H1 (cell line): Measurements from ENCODE around the gene ADCY2. TPM values are rescaled to one million over a fixed set of nuclear protein-coding genes. Genes with fewer than 3 reads are reported as not detected.

ENCODE experiments used
- CTCF ChIA-PET: fragments of 300-600 bp; sonication (Branson Sonifier 250); formaldehyde crosslinking; loops from one replicate; lab custom pipeline; 2021; ENCODE audit not compliant: partially characterized antibody; lab: Charles Lee
- POLR2A ChIA-PET: fragments of 300-600 bp; sonication (Branson Sonifier 250); formaldehyde crosslinking; loops from one replicate; lab custom pipeline; 2021; ENCODE audit warnings: inconsistent platforms; ENCODE audit not compliant: partially characterized antibody; lab: Charles Lee
- DNase-seq, 2 experiments: peaks; one replicate each; pipeline versions ENCODE4 v3.0.0 to v3.0.0-alpha.2; 2010 to 2022; ENCODE audit warnings: low spot score in 2 of 2, low read depth in 1 of 2, mixed read lengths in 1 of 2
- FAIRE-seq: peaks from 2 replicates; lab custom pipeline; 2011; peaks lifted over from hg19 to GRCh38; lab: Jason Lieb, UNC
- H2AFZ ChIP-seq: 2 replicates; pipeline ENCODE4 v1.8.1; 2012; ENCODE audit warnings: low read length, inconsistent platforms
- H2AK5ac ChIP-seq: 2 replicates; pipeline ENCODE4 v1.6.1; 2013; ENCODE audit warnings: low read depth, low read length
- H2BK120ac ChIP-seq: replicated peaks from 2 replicates; pipeline ENCODE3; 2013; ENCODE audit warnings: low read depth, low read length, inconsistent platforms
- H2BK12ac ChIP-seq: 2 replicates; pipeline ENCODE4 v1.6.1; 2013; ENCODE audit warnings: low read depth, low read length
- H2BK15ac ChIP-seq: 2 replicates; pipeline ENCODE4 v1.6.1; 2013; ENCODE audit warnings: low read length
- H2BK20ac ChIP-seq: 2 replicates; pipeline ENCODE4 v1.6.1; 2013; ENCODE audit warnings: low read length
- H2BK5ac ChIP-seq: 2 replicates; pipeline ENCODE4 v1.6.1; 2013; ENCODE audit warnings: low read depth, low read length
- H3K14ac ChIP-seq: 2 replicates; pipeline ENCODE4 v1.6.1; 2013; ENCODE audit warnings: inconsistent platforms; ENCODE audit not compliant: insufficient read length
- H3K18ac ChIP-seq: 2 replicates; pipeline ENCODE4 v1.6.1; 2013; ENCODE audit warnings: low read length; ENCODE audit errors: extremely low read depth
- H3K23ac ChIP-seq: 2 replicates; pipeline ENCODE4 v1.6.1; 2013; ENCODE audit warnings: inconsistent platforms; ENCODE audit not compliant: insufficient read length
- H3K23me2 ChIP-seq: 2 replicates; pipeline ENCODE4 v1.6.1; 2013; ENCODE audit warnings: low read depth, low read length
- H3K27ac ChIP-seq: 2 replicates; pipeline ENCODE4 v1.6.1; 2011; ENCODE audit warnings: low read depth, low read length, inconsistent platforms
- H3K27me3 ChIP-seq, 4 experiments: replicated peaks in 1 of 4; 1 replicate in 1 of 4; 2 replicates in 3 of 4; pipeline versions ENCODE4 v1.6.1 to v1.8.1; 2011 to 2013; ENCODE audit warnings: low read length in 3 of 4, mild to moderate bottlenecking in 3 of 4, inconsistent platforms in 2 of 4, mixed read lengths in 2 of 4, moderate library complexity in 1 of 4; ENCODE audit not compliant: control insufficient read depth in 3 of 4, insufficient read depth in 3 of 4; ENCODE audit errors: extremely low read depth in 1 of 4
- H3K36me3 ChIP-seq, 4 experiments: 2 replicates each; pipeline versions ENCODE4 v1.6.1 to v1.8.1; 2011 to 2013; ENCODE audit warnings: mild to moderate bottlenecking in 4 of 4, low read length in 3 of 4, moderate library complexity in 2 of 4, control low read depth in 1 of 4, inconsistent platforms in 1 of 4; ENCODE audit not compliant: insufficient read depth in 4 of 4, control insufficient read depth in 2 of 4
- H3K4ac ChIP-seq: replicated peaks from 2 replicates; pipeline ENCODE3; 2013; ENCODE audit warnings: low read length, low read depth, mixed read lengths, inconsistent platforms; ENCODE audit not compliant: insufficient read length
- H3K4me1 ChIP-seq, 4 experiments: replicated peaks in 1 of 4; 1 replicate in 1 of 4; 2 replicates in 3 of 4; pipeline versions ENCODE4 v1.6.1 to v1.8.1; 2011 to 2013; ENCODE audit warnings: low read length in 3 of 4, inconsistent platforms in 2 of 4, mixed read lengths in 1 of 4; ENCODE audit not compliant: insufficient read depth in 4 of 4, control insufficient read depth in 3 of 4
- H3K4me2 ChIP-seq, 2 experiments: 2 replicates each; pipeline versions ENCODE4 v1.6.1 to v1.8.1; 2011 to 2013; ENCODE audit warnings: low read depth in 2 of 2, low read length in 2 of 2, control low read depth in 1 of 2, inconsistent platforms in 1 of 2, mild to moderate bottlenecking in 1 of 2; ENCODE audit not compliant: insufficient read depth in 1 of 2
- H3K4me3 ChIP-seq, 4 experiments: fragments of 200-600, 300-600 bp in 1 of 4; sonication (generic), shearing (Covaris generic), sonication (Bioruptor Twin) in 1 of 4; 2 replicates each; pipeline versions ENCODE4 v1.5.1 to v1.8.1; 2011 to 2016; ENCODE audit warnings: low read length in 4 of 4, low read depth in 3 of 4, control low read depth in 2 of 4, inconsistent platforms in 2 of 4, mild to moderate bottlenecking in 2 of 4, mixed read lengths in 1 of 4, moderate library complexity in 1 of 4; ENCODE audit not compliant: insufficient read depth in 2 of 4; ENCODE audit errors: extremely low read depth in 1 of 4
- H3K56ac ChIP-seq: replicated peaks from 2 replicates; pipeline ENCODE3; 2013; ENCODE audit warnings: low read depth, mild to moderate bottlenecking, mixed read lengths, low read length, inconsistent platforms; ENCODE audit not compliant: insufficient read length
- H3K79me1 ChIP-seq: 2 replicates; pipeline ENCODE4 v1.6.1; 2013; ENCODE audit warnings: low read depth, low read length, control low read depth
- H3K79me2 ChIP-seq, 2 experiments: 2 replicates each; pipeline versions ENCODE4 v1.6.1 to v1.8.1; 2012 to 2013; ENCODE audit warnings: low read length in 2 of 2, mild to moderate bottlenecking in 2 of 2, inconsistent platforms in 1 of 2; ENCODE audit not compliant: insufficient read depth in 2 of 2, control insufficient read depth in 1 of 2
- H3K9ac ChIP-seq, 4 experiments: replicated peaks in 1 of 4; 1 replicate in 1 of 4; 2 replicates in 3 of 4; pipeline versions ENCODE4 v1.6.1 to v1.8.1; 2011 to 2013; ENCODE audit warnings: low read depth in 3 of 4, low read length in 3 of 4, control low read depth in 2 of 4, mild to moderate bottlenecking in 2 of 4, moderate library complexity in 2 of 4, inconsistent platforms in 1 of 4; ENCODE audit errors: extremely low read depth in 1 of 4
- H3K9me3 ChIP-seq, 2 experiments: 2 replicates each; pipeline versions ENCODE4 v1.6.1 to v1.8.1; 2012 to 2013; ENCODE audit warnings: mild to moderate bottlenecking in 2 of 2, moderate library complexity in 2 of 2, control low read depth in 1 of 2, inconsistent platforms in 1 of 2, low read depth in 1 of 2, low read length in 1 of 2, mixed read lengths in 1 of 2; ENCODE audit not compliant: insufficient read depth in 2 of 2
- H4K20me1 ChIP-seq, 2 experiments: replicated peaks in 1 of 2; 2 replicates each; pipeline versions ENCODE3 to v1.8.1; 2011 to 2013; ENCODE audit warnings: inconsistent platforms in 2 of 2, low read length in 2 of 2, mild to moderate bottlenecking in 1 of 2; ENCODE audit not compliant: insufficient read depth in 2 of 2, control insufficient read depth in 1 of 2
- H4K5ac ChIP-seq: 2 replicates; pipeline ENCODE4 v1.6.1; 2013; ENCODE audit warnings: low read length, low read depth, mixed read lengths, inconsistent platforms; ENCODE audit not compliant: insufficient read length
- H4K8ac ChIP-seq: 2 replicates; pipeline ENCODE4 v1.8.0; 2013; ENCODE audit warnings: mild to moderate bottlenecking, moderate library complexity, low read length, inconsistent platforms; ENCODE audit not compliant: insufficient read depth; ENCODE audit errors: extremely low read depth
- H4K91ac ChIP-seq: replicated peaks from 2 replicates; pipeline ENCODE3; 2013; ENCODE audit warnings: low read length, mixed read lengths, inconsistent platforms; ENCODE audit not compliant: insufficient read length
- BACH1 ChIP-seq: IDR thresholded peaks from 2 replicates; pipeline ENCODE4 v1.6.1; 2012; ENCODE audit warnings: low read length, improper control_type of control experiment
- HDAC6 ChIP-seq: IDR thresholded peaks from one replicate; pipeline ENCODE4 v1.7.1; 2012; ENCODE audit warnings: low read depth, mild to moderate bottlenecking, inconsistent platforms, low read length, moderate library complexity
- KDM5A ChIP-seq: fragments of 200-600 bp; IDR thresholded peaks from 2 replicates; pipeline ENCODE4 v1.7.1; 2012; ENCODE audit warnings: mild to moderate bottlenecking, low read length, inconsistent platforms, mixed read lengths
- RFX5 ChIP-seq: IDR thresholded peaks from 2 replicates; pipeline ENCODE4 v1.6.1; 2011; ENCODE audit warnings: low read depth, low read length, improper control_type of control experiment, borderline replicate concordance
- RNF2 ChIP-seq: fragments of 200-900, 300-1000 bp; sonication (generic); IDR thresholded peaks from 2 replicates; pipeline ENCODE4 v1.7.1; 2016; ENCODE audit warnings: borderline replicate concordance, low read depth, mild to moderate bottlenecking, antibody characterized with exemption, low read length; ENCODE audit not compliant: poor library complexity, severe bottlenecking; ENCODE audit errors: missing control alignments
- SIRT6 ChIP-seq: IDR thresholded peaks from one replicate; pipeline ENCODE4 v1.7.1; 2012; ENCODE audit warnings: low read length, inconsistent platforms
- WGBS, 2 experiments: shearing (Covaris generic) in 1 of 2; methylation state at CpG; one replicate each; pipeline versions ENCODE4 v1.1.6 to v1.1.7; 2013 to 2015; ENCODE audit warnings: low lambda C conversion rate in 2 of 2, mixed read lengths in 2 of 2, inconsistent platforms in 1 of 2, low coverage in 1 of 2, missing lambda C conversion rate in 1 of 2; ENCODE audit not compliant: insufficient replicate concordance in 2 of 2, insufficient coverage in 1 of 2, insufficient read length in 1 of 2; ENCODE audit errors: extremely low coverage in 1 of 2, missing lambda C conversion rate in 1 of 2; 5-methylcytosine and 5-hydroxymethylcytosine counted together
- polyA plus RNA-seq, 7 experiments: library from polyadenylated mRNA; depleted of rRNA in 3 of 7; stranded (reverse) in 5 of 7; unstranded in 2 of 7; fragments of >200 nt in 5 of 7; fragments of 200-250 nt in 2 of 7; gene quantifications; 1 replicate in 5 of 7; 2 replicates in 1 of 7; 4 replicates in 1 of 7; pipeline versions ENCODE4 v1.2.1 to v1.2.3, GENCODE V29; 2011 to 2013; ENCODE audit warnings: missing spikeins in 2 of 7, mixed read lengths in 2 of 7
- total RNA-seq: library from RNA; stranded (reverse); fragmentation: NEBNext Ultra II Directional; extraction: Animal tissue kit (Norgen Biotek cat#: 25700); gene quantifications from 2 replicates; pipeline ENCODE4 v1.2.1, GENCODE V29; 2021

The ADCY2 gene
- total and polyA plus RNA-seq, 2 of the 8 experiments (the other 6 are each of a cell fraction or from before 2014, with no cell fraction given) = 35.8 to 122 TPM

GRCh38 chr5:7534505-7534904 lies 138.6 kb downstream of the ADCY2 start:
- H3K79me2 ChIP-seq = peaks cover 4 to 46% of the 10 kb centered on the region in 2 experiments; a peak in 3 of 4 replicates
- H3K9ac ChIP-seq = no peak overlapping the region
- H3K27me3 ChIP-seq = no peaks in the 10 kb centered on the region
- H3K14ac ChIP-seq = no peak overlapping the region
- no peak overlapping the region for H3K4me2 ChIP-seq
- no peak overlapping the region for H3K18ac ChIP-seq
- no peak overlapping the region for H4K91ac ChIP-seq
- peaks cover 0 to under 1% (median 0%) of the 10 kb centered on the region in 4 experiments; a peak in 1 of 7 replicates for H3K4me1 ChIP-seq
- CTCF ChIA-PET = interaction anchor here (1.0 to 2.2 kb wide), 6 partner anchors 9 to 143 kb away, joined by 3 to 8 read pairs (median 4); no protein-coding TSS in a partner anchor
- no peak overlapping the region for H3K4me3 ChIP-seq
- H2BK12ac ChIP-seq = no peak overlapping the region
- H3K56ac ChIP-seq = no peak overlapping the region
- H2AFZ ChIP-seq = no peak overlapping the region
- FAIRE-seq = no peak
- H3K36me3 ChIP-seq = peaks cover 0 to 26% (median 5%) of the 10 kb centered on the region in 4 experiments; a peak in 6 of 8 replicates
- H2BK15ac ChIP-seq = no peak overlapping the region
- no peak overlapping the region for H2BK20ac ChIP-seq
- WGBS, 2 experiments = 95% methylated on average over 3 of the region's 3 CpGs; no CpG with 5 or more reads in 1 of the 2 experiments
- TF ChIP-seq RFX5 (no peak), HDAC6 (no peak), RNF2 (no peak), SIRT6 (no peak), BACH1 (no peak), KDM5A (no peak)
- no peak overlapping the region for H4K5ac ChIP-seq
- DNase-seq = no peak
- H3K27ac ChIP-seq = no peak overlapping the region
- H4K8ac ChIP-seq = no peak overlapping the region
- no peaks in the 10 kb centered on the region; a peak in 1 of 4 replicates for H3K9me3 ChIP-seq
- H3K79me1 ChIP-seq = peaks cover 10% of the 10 kb centered on the region
- no peaks in the 10 kb centered on the region for H3K23me2 ChIP-seq
- no peak overlapping the region for H2BK5ac ChIP-seq
- H3K4ac ChIP-seq = no peak overlapping the region
- no peak overlapping the region for H2BK120ac ChIP-seq
- H3K23ac ChIP-seq = no peak overlapping the region
- peaks cover 0 to 2% of the 10 kb centered on the region in 2 experiments for H4K20me1 ChIP-seq
- POLR2A ChIA-PET = no interaction called here
- H2AK5ac ChIP-seq = no peak overlapping the region
